ENCODE results near the gene LTC4S. TPM values are rescaled to one million over a fixed set of nuclear protein-coding genes. Genes with fewer than 3 reads are reported as not detected.

LTC4S gene
- total RNA-seq, 1 donor from 2014 or later: 2.6 TPM

DNA sequence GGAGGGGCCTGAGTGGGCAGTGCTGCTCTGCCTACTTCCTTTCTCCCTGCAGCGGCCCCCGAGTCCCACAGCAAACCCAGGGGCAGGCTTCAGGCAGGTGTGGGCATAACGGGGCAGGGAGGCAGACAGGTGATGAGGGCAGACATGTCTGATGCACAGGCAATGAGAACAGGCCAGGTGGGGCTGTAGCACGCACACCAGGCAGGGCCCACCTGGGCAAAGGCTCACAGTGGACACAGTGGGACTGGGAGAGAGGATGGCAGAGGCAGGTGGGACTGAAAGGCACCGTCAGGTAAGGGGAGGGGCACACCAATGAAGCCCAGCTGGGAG is 5.8 kb downstream of the LTC4S start:
- DNase-seq (no peak), ATAC-seq (ENCODE audit: low read depth) (no peak)
- Mint-ChIP-seq H3K27me3 (no peaks in the 10 kb centered on the region), H3K9me3 (no peaks in the 10 kb centered on the region), H3K4me3 (no peak overlapping the region), H3K27ac (no peak overlapping the region), H3K4me1 (peaks cover 35% of the 10 kb centered on the region), H3K36me3 (ENCODE audit: low read depth) (peaks cover 27% of the 10 kb centered on the region)
- TF ChIP-seq, protein P1, sequence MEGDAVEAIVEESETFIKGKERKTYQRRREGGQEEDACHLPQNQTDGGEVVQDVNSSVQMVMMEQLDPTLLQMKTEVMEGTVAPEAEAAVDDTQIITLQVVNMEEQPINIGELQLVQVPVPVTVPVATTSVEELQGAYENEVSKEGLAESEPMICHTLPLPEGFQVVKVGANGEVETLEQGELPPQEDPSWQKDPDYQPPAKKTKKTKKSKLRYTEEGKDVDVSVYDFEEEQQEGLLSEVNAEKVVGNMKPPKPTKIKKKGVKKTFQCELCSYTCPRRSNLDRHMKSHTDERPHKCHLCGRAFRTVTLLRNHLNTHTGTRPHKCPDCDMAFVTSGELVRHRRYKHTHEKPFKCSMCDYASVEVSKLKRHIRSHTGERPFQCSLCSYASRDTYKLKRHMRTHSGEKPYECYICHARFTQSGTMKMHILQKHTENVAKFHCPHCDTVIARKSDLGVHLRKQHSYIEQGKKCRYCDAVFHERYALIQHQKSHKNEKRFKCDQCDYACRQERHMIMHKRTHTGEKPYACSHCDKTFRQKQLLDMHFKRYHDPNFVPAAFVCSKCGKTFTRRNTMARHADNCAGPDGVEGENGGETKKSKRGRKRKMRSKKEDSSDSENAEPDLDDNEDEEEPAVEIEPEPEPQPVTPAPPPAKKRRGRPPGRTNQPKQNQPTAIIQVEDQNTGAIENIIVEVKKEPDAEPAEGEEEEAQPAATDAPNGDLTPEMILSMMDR (IDR thresholded peaks at IDR 0.05): no peak
- POLR2A ChIA-PET: no interaction called here
- CTCF ChIA-PET: no interaction called here
- intact Hi-C loops (cut with micrococcal nuclease): loop anchor here (5.0 to 10.0 kb wide), 3 partner anchors 122 to 273 kb away; partner anchors contain the start of genes HNRNPH1 and RNF130

DNA sequence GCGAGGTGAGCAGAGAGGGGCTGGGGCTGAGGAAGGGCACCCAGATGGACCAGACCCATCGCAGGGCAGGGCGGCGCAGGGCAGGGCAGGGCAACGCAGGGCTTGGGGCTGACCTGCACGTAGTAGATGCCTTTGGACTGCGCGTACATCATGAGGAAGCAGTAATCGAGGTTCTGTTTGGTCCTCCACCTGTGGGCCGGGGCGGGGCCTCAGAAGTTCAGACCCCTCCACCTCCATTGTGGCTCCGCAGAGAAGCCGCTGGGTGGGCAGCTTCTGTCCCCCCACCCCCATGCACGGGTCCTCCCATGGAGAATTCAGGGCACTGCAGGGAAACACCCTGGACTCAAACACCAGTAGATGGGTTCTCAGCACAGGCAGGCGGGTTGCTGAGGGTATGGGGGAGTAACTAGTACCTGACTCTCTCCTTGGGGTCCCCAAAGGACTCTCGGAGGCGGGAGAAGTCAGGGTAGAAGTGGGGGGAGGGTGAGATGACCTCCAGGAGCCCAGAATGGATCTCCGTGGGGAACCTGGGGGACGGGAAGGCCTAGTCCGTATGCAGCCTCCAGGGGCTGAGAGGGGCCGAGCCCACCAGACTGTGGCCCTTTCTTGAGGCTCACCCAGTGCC is 6.4 kb downstream of the LTC4S start:
- Mint-ChIP-seq H3K4me3 (no peak overlapping the region), H3K27ac (no peak overlapping the region), H3K27me3 (no peaks in the 10 kb centered on the region), H3K4me1 (peaks cover 35% of the 10 kb centered on the region), H3K36me3 (ENCODE audit: low read depth) (peaks cover 27% of the 10 kb centered on the region), H3K9me3 (no peaks in the 10 kb centered on the region)
- ChIA-PET CTCF (interaction anchor here (1.9 kb wide), 1 partner anchor 8 kb away, joined by 5 read pairs; no protein-coding TSS in a partner anchor), POLR2A (no interaction called here)
- TF ChIP-seq, protein P1 (IDR thresholded peaks at IDR 0.05): no peak
- DNase-seq (no peak), ATAC-seq (ENCODE audit: low read depth) (no peak)
- intact Hi-C loops (cut with micrococcal nuclease): no loop called here

DNA sequence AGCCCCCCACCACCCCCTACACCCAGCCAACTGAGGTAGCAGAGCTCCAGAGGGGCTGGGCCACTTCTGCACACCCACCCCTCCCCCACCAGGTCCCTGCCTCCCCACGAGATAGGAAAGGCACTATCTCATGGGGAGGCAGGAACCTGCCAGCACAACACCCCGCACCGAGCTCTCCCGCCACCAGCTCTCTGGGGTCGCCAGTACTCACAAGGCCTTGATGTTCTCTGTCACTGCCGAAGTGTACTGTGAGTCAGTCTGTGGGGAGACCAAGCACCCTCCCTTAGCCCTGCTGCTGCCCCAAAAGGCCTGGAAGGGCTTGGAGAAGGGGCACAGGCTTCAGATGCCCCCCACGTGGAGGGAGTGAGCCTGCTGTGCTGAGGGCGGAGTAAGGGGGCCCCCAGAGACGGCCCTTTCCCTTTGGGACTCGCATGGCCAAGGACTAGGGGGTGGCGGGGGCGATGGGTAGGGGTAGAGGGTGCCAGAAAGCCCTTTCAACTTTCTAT is 7.0 kb downstream of the LTC4S start:
- no peak for ATAC-seq (ENCODE audit: low read depth)
- Mint-ChIP-seq H3K9me3 (no peaks in the 10 kb centered on the region), H3K4me1 (peaks cover 38% of the 10 kb centered on the region), H3K27ac (no peak overlapping the region), H3K4me3 (no peak overlapping the region), H3K27me3 (no peaks in the 10 kb centered on the region), H3K36me3 (ENCODE audit: low read depth) (peaks cover 27% of the 10 kb centered on the region)
- intact Hi-C loops (cut with micrococcal nuclease): no loop called here
- POLR2A ChIA-PET: no interaction called here
- no peak for DNase-seq
- CTCF ChIA-PET: interaction anchor here (0.7 to 2.7 kb wide), 3 partner anchors 9 to 170 kb away, joined by 3 to 17 read pairs (median 5); no protein-coding TSS in a partner anchor
- TF ChIP-seq, protein P1 (IDR thresholded peaks at IDR 0.05): no peak

- CTCF ChIA-PET: interaction anchor here (0.5 to 3.6 kb wide), 25 partner anchors 10 to 527 kb away, joined by 3 to 29 read pairs (median 4); partner anchors contain the start of genes SQSTM1 and TBC1D9B
- DNase-seq (peak; percentile 80), ATAC-seq (ENCODE audit: low read depth) (peak; percentile 58)
- intact Hi-C loops (cut with micrococcal nuclease): loop anchor here (1.0 to 2.0 kb wide), 6 partner anchors 20 to 289 kb away; partner anchors contain the start of genes MRNIP and TBC1D9B
- Mint-ChIP-seq H3K27me3 (no peaks in the 10 kb centered on the region), H3K4me3 (no peak overlapping the region), H3K36me3 (ENCODE audit: low read depth) (peaks cover 27% of the 10 kb centered on the region), H3K4me1 (peaks cover 38% of the 10 kb centered on the region), H3K27ac (no peak overlapping the region), H3K9me3 (no peaks in the 10 kb centered on the region)
- TF ChIP-seq, protein P1 (IDR thresholded peaks at IDR 0.05): no peak
- POLR2A ChIA-PET: interaction anchor here (0.6 to 3.6 kb wide), 9 partner anchors 10 to 174 kb away, joined by 3 to 56 read pairs (median 5); partner anchors contain the start of genes MRNIP and SQSTM1
Measured at GRCh38 chr5:179801304-179802206, 7.8 kb downstream of the LTC4S start.
